ENCODE measurements around the gene CBLB.

DNA sequence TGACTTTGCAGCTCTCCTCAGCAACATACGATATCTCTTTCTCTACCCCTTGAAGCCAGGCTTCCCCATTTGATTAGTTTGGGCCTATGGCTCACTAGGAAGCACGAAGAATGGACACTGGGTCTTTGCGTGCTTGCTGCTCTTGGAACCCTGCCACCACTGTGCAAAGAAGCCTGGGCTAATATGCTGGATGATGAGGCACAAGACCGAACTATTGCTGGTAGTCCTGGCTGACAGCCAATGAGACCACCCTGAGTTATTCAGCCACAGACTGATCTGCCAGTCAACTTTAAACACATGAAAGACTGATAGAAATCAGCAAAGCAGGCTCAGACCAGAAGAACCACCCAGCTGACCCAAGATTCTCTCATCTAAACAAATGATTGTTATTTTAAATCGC is 250.3 kb downstream of the CBLB start:
- TF ChIP-seq, protein P1, sequence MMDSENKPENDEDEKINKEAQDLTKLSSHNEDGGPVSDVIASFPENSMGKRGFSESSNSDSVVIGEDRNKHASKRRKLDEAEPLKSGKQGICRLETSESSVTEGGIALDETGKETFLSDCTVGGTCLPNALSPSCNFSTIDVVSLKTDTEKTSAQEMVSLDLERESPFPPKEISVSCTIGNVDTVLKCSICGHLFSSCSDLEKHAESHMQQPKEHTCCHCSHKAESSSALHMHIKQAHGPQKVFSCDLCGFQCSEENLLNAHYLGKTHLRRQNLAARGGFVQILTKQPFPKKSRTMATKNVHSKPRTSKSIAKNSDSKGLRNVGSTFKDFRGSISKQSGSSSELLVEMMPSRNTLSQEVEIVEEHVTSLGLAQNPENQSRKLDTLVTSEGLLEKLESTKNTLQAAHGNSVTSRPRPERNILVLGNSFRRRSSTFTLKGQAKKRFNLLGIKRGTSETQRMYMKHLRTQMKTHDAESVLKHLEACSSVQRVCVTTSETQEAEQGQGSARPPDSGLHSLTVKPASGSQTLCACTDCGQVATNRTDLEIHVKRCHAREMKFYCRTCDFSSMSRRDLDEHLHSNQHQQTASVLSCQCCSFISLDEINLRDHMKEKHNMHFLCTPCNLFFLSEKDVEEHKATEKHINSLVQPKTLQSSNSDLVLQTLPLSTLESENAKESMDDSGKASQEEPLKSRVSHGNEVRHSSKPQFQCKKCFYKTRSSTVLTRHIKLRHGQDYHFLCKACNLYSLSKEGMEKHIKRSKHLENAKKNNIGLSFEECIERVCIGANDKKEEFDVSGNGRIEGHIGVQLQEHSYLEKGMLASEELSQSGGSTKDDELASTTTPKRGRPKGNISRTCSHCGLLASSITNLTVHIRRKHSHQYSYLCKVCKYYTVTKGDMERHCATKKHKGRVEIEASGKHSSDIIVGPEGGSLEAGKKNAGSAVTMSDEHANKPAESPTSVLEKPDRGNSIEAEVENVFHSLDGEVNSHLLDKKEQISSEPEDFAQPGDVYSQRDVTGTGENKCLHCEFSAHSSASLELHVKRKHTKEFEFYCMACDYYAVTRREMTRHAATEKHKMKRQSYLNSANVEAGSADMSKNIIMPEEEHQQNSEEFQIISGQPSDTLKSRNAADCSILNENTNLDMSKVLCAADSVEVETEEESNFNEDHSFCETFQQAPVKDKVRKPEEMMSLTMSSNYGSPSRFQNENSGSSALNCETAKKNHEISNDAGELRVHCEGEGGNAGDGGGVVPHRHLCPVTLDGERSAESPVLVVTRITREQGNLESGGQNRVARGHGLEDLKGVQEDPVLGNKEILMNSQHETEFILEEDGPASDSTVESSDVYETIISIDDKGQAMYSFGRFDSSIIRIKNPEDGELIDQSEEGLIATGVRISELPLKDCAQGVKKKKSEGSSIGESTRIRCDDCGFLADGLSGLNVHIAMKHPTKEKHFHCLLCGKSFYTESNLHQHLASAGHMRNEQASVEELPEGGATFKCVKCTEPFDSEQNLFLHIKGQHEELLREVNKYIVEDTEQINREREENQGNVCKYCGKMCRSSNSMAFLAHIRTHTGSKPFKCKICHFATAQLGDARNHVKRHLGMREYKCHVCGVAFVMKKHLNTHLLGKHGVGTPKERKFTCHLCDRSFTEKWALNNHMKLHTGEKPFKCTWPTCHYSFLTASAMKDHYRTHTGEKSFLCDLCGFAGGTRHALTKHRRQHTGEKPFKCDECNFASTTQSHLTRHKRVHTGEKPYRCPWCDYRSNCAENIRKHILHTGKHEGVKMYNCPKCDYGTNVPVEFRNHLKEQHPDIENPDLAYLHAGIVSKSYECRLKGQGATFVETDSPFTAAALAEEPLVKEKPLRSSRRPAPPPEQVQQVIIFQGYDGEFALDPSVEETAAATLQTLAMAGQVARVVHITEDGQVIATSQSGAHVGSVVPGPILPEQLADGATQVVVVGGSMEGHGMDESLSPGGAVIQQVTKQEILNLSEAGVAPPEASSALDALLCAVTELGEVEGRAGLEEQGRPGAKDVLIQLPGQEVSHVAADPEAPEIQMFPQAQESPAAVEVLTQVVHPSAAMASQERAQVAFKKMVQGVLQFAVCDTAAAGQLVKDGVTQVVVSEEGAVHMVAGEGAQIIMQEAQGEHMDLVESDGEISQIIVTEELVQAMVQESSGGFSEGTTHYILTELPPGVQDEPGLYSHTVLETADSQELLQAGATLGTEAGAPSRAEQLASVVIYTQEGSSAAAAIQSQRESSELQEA (IDR thresholded peaks at IDR 0.05; ENCODE audit: low read depth), result no peak
- no peak for TF ChIP-seq ZNF274 (IDR thresholded peaks at IDR 0.05; ENCODE audit: borderline replicate concordance, low read depth, low read length)
- TF ChIP-seq, protein P2, sequence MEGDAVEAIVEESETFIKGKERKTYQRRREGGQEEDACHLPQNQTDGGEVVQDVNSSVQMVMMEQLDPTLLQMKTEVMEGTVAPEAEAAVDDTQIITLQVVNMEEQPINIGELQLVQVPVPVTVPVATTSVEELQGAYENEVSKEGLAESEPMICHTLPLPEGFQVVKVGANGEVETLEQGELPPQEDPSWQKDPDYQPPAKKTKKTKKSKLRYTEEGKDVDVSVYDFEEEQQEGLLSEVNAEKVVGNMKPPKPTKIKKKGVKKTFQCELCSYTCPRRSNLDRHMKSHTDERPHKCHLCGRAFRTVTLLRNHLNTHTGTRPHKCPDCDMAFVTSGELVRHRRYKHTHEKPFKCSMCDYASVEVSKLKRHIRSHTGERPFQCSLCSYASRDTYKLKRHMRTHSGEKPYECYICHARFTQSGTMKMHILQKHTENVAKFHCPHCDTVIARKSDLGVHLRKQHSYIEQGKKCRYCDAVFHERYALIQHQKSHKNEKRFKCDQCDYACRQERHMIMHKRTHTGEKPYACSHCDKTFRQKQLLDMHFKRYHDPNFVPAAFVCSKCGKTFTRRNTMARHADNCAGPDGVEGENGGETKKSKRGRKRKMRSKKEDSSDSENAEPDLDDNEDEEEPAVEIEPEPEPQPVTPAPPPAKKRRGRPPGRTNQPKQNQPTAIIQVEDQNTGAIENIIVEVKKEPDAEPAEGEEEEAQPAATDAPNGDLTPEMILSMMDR (IDR thresholded peaks at IDR 0.05 in 2 of 3, conservative IDR thresholded peaks at IDR 0.05 in 1 of 3; ENCODE audit: insufficient read depth in 2 of 3, low read depth in 1 of 3, low read length in 3 of 3), result no peak
- no peak; the same call in 1 of the 2 replicates for TF ChIP-seq NFIC (IDR thresholded peaks at IDR 0.05)
- no peak for TF ChIP-seq ETV5 (CRISPR knock-in tag; IDR thresholded peaks at IDR 0.05; ENCODE audit: low read depth)
- no peak for TF ChIP-seq SIN3A (IDR thresholded peaks at IDR 0.05; ENCODE audit: borderline replicate concordance in 2 of 2, control insufficient read depth in 1 of 2, low read depth in 2 of 2, low read length in 2 of 2)
- TF ChIP-seq EZH2 (IDR thresholded peaks at IDR 0.05; ENCODE audit: borderline replicate concordance, low read depth, low read length), result no peak

Data from K562 (cell line).